ENCODE results near the gene MRPS27. TPM values are rescaled to one million over a fixed set of nuclear protein-coding genes. Genes with fewer than 3 reads are reported as not detected.

Gene MRPS27
- total and polyA plus RNA-seq, 9 of the 15 experiments (the other 6 are each of a cell fraction or from before 2014, with no cell fraction given): 73.6 to 144 (median 106) TPM

GRCh38 chr5:72305194-72306142, 14.6 kb downstream of the MRPS27 start (continued):
- peak; percentile 71 for TF ChIP-seq ZNF592 (IDR thresholded peaks at IDR 0.05)

GRCh38 chr5:72302171-72302570, 17.9 kb downstream of the MRPS27 start:
- DNase-seq (ENCODE audit: extremely low read depth in 1 of 4, low spot score in 3 of 4): no peak
- H3K9me1 ChIP-seq (ENCODE audit: control insufficient read depth, insufficient read depth, low read length): no peaks in the 10 kb centered on the region
- no peak overlapping the region for H3K9ac ChIP-seq (ENCODE audit: insufficient read depth in 1 of 2, low read depth in 2 of 2, low read length in 2 of 2)
- no peaks in the 10 kb centered on the region for H3K27me3 ChIP-seq (ENCODE audit: control insufficient read depth in 2 of 2, insufficient read depth in 2 of 2, low read length in 2 of 2)
- BruUV-seq (replicated peaks): no TSS peak
- no peak overlapping the region for H3K4me3 ChIP-seq
- H3K36me3 ChIP-seq (ENCODE audit: control insufficient read depth, insufficient read depth, low read length): peaks cover 48% of the 10 kb centered on the region; the same call in 2 of the 3 replicates
- peaks cover 93% of the 10 kb centered on the region for H3K79me2 ChIP-seq (ENCODE audit: control insufficient read depth, insufficient read depth, low read length)
- peaks cover 6 to 27% of the 10 kb centered on the region in 2 experiments for H3K4me1 ChIP-seq (replicated peaks in 1 of 2; ENCODE audit: control insufficient read depth in 2 of 2, insufficient read depth in 2 of 2, low read length in 2 of 2)
- no peak overlapping the region for H3K4me2 ChIP-seq (ENCODE audit: insufficient read depth, low read length)
- no peaks in the 10 kb centered on the region for H3K9me3 ChIP-seq (replicated peaks; ENCODE audit: control insufficient read depth, insufficient read depth, low read depth, low read length)
- no peak for FAIRE-seq
- no peak for ATAC-seq
- POLR2A ChIA-PET: interaction anchor here (1.1 to 1.7 kb wide), 2 partner anchors 9 to 20 kb away, joined by 4 to 8 read pairs; no protein-coding TSS in a partner anchor
- intact Hi-C loops (cut with micrococcal nuclease) (no loop called here), in situ Hi-C loops (cut with MboI) (loop anchor here (25.0 kb wide), 1 partner anchor 515 kb away; no protein-coding TSS in a partner anchor)
- H3K27ac ChIP-seq (ENCODE audit: extremely low read depth, low read depth, low read length): no peak overlapping the region
- no peaks in the 10 kb centered on the region for H4K20me1 ChIP-seq (replicated peaks; ENCODE audit: control insufficient read depth, insufficient read depth, low read length)
- CTCF ChIA-PET (ENCODE audit: low intra/inter-chr PET ratio): no interaction called here
- TF ChIP-seq ZNF740 (CRISPR knock-in tag; IDR thresholded peaks at IDR 0.05) (no peak), ZNF740 (tag; IDR thresholded peaks at IDR 0.05) (no peak), ELF2 (CRISPR knock-in tag; IDR thresholded peaks at IDR 0.05) (no peak), ADNP (tag; IDR thresholded peaks at IDR 0.05) (no peak), SRF (CRISPR knock-in tag; IDR thresholded peaks at IDR 0.05) (no peak), SAFB (IDR thresholded peaks at IDR 0.05; ENCODE audit: borderline replicate concordance, low read depth, low read length) (no peak), PYGO2 (tag; IDR thresholded peaks at IDR 0.05) (no peak)
- H2AFZ ChIP-seq (ENCODE audit: low read depth, low read length): no peak overlapping the region
- 88% methylated on average over 3 of the region's 3 CpGs for WGBS (ENCODE audit: insufficient coverage, low coverage, missing lambda C conversion rate)
